Tibial nerve (tissue), 4 donors: ENCODE measurements around the gene GLYAT.

ENCODE experiments used
- CTCF ChIP-seq, 5 experiments: fragments of 200-600 bp in 3 of 5; fragments of 450-650 bp in 2 of 5; sonication (generic) in 3 of 5; IDR thresholded peaks; one replicate each; pipeline ENCODE4 v1.5.1; 2016 to 2019; ENCODE audit warnings: antibody characterized with exemption in 5 of 5, mild to moderate bottlenecking in 3 of 5, moderate library complexity in 2 of 5
- EP300 ChIP-seq, 2 donors: sonication (generic); formaldehyde crosslinking; IDR thresholded peaks; one replicate each; pipeline ENCODE4 v1.6.1; 2017; ENCODE audit warnings: antibody characterized with exemption in 2 of 2, mild to moderate bottlenecking in 1 of 2
- POLR2A ChIP-seq, 2 donors: fragments of 450-650 bp; IDR thresholded peaks; one replicate each; pipeline ENCODE4 v1.6.1; 2017; ENCODE audit warnings: antibody characterized with exemption in 2 of 2, mild to moderate bottlenecking in 2 of 2, moderate library complexity in 2 of 2

- TF ChIP-seq CTCF (IDR thresholded peaks at IDR 0.05) (no peak), POLR2A (IDR thresholded peaks at IDR 0.05) (no peak), EP300 (IDR thresholded peaks at IDR 0.05) (no peak)
Measured at GRCh38 chr11:58659910-58660570, 71.7 kb downstream of the GLYAT start.
